HG02678 (cell line): ENCODE measurements around the gene DNAJA4.

Source experiments
- ATAC-seq: cut with Tn5 transposase; IDR thresholded peaks from one replicate; pipeline ENCODE4 v1.9.1; 2021; ENCODE audit warnings: mild to moderate bottlenecking, moderate library complexity; ENCODE audit not compliant: unreplicated experiment

DNAJA4 gene

DNA sequence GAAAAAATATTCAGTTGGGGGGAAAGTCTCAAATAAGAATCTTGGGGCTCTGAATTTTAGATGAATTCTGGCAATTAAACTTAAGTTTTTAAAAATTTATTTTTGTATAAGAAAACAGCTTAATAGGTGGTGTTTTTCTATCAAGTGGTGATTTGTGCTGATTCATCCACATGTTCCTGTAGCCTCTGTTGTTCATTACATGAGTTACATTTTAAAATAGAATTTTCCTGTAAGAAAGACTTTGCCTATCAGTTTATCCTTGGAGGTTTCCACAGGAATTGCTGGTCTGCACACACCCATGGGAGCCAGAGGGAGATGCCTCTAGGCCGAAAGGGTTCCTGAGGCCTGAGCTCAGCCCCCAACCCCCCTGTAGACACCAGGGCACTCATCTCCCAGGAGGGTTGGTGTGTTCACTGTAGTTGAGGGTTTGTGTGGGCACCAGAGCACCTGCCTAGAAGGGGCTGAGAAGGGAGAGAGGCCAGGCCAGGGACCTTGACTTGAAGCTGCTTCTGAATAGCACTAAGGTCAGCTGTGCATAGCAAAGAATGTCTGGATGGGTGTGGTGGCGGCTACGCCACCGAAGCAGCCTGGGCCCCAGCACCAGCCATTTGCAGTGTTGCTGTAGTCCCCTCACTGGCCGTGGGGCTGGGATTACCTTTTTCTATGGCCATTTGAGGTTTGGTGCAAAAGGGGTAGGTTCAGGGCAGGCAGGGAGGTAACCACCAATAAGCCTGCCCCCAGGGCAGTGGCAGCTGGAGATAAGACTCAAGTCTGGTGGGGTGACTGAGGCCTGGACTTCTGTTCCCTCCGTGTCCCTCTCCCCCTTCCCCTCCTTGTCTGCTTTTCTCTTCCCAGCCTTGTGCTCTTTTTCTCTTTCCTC, 11.9 kb downstream of the DNAJA4 start:
- no peak for ATAC-seq

DNA sequence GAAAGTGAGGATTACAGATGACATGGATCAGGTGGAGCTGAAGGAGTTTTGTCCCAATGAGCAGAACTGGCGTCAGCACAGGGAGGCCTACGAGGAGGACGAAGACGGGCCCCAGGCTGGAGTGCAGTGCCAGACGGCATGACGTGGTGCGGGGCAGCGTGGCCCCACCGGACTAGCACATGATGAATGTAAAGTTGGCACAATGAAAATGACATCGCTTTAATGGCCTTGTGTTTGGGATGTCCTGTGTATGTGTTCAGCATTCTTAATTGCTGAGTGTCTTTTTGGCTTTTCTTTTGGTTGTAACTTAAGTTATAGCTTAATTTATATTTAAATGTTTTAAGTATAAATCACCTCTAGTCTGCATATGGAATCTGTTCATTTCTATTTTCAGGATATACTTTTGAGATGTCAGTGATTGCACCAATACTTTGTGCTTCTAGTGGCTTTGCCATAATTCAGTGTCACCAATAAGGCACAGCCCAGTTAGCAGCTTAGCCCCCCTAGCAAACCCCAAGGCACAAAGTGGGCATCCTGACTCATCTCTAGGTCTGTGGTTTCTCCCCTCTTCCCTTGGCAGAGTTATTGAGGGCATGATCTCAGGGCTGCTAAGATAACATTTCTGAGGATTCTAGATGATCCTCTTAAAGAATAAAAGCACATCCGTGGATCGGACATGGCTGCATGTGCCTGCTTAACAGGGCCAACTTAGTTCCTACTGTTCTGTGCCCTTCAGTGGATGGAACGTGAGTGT, 16.1 kb downstream of the DNAJA4 start:
- ATAC-seq, result no peak

GRCh38 chr15:78282324-78282723, 18.0 kb downstream of the DNAJA4 start:
- no peak for ATAC-seq

DNA sequence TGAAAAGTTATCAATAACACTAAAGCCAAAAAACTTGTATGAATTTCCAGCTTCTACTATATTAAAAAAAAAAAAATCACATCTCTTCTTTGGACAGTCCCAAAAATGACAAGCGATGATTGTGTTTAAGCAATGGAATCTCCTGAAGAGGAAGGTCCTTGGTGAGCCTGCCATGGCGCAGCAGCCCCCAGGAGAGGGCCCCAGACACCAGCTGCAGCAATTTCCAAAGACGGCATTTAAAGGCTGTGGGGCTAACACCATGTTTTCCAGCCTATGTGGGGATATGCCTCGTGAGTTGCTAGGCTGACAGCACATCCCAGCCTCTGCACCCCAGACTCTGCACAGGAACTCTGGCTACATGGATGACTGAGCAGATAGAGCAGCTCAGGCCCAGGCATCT, 20.4 kb downstream of the DNAJA4 start:
- ATAC-seq, result no peak

GRCh38 chr15:78290222-78290621, 25.9 kb downstream of the DNAJA4 start:
- no peak for ATAC-seq

GRCh38 chr15:78291052-78291451, 26.7 kb downstream of the DNAJA4 start:
- no peak for ATAC-seq

- ATAC-seq, result no peak
Measured at GRCh38 chr15:78291698-78292097, 27.3 kb downstream of the DNAJA4 start.

DNA sequence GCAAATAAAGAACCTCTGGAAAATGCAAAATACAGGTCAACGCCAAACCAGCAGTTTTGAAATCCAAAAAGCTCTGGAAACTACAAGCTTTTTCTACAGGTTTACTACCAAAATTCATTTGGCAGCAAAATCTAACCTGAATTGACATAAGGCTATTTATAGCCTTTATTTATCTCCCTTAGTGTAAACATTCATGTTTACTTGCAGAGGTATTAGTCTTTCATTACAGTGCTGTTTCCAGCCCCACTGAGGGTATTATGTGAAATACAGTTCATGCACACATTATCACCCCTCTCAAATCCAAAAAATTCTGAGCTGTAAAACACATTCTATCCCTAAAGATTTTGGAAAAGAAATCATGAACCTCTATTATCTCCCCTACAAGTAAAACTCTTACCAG, 27.9 kb downstream of the DNAJA4 start:
- ATAC-seq, result no peak

DNA sequence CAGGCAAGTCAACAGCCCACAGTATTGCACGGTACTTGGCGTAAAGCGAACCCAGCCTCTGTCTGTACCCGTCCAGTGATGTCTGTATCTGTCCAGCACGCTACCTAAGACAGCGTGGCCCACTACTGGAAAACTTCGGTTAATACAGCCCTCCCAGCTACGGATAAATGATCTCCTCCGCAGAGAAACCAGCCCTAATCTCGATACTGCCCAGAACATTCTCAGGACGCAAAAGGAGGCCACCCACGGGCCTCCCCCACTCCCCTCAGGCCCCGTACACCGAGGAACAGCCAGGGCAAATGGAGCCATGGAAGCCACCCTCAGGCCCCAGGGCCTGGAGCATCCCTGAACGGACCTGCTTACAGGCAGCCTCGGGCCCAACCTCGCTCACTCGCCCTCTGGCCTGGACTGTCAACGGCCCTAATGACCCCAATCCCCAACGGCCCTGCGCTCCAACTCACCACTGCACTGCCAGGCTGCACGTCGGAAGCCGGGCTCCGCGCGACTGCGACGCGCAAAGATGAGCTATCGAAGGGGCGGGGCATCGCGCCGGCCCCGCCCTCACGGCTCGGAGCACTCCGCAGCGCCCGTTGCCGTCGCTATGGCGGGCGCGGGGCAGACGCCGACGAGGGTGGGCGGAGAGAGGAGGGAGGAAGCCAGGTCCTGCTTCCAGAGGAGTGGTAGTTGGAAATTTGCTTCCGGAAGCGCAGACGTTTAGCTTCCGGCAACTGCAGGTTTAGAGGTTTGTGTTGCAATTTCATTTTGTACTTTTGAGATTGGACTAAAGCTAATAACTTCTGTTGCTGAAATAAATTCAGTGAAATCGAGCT, 35.0 kb downstream of the DNAJA4 start, which contains the start of gene SKIC8:
Gene SKIC8, minus strand, starts transcription at position 509 of the 830 bp plus-strand sequence. CDS start 3,923 bp downstream, outside the sequence.
- peak; percentile 91 for ATAC-seq

GRCh38 chr15:78301326-78301725, 37.0 kb downstream of the DNAJA4 start:
- ATAC-seq, result no peak

- no peak for ATAC-seq
Measured at GRCh38 chr15:78301828-78302227, 37.5 kb downstream of the DNAJA4 start.

DNA sequence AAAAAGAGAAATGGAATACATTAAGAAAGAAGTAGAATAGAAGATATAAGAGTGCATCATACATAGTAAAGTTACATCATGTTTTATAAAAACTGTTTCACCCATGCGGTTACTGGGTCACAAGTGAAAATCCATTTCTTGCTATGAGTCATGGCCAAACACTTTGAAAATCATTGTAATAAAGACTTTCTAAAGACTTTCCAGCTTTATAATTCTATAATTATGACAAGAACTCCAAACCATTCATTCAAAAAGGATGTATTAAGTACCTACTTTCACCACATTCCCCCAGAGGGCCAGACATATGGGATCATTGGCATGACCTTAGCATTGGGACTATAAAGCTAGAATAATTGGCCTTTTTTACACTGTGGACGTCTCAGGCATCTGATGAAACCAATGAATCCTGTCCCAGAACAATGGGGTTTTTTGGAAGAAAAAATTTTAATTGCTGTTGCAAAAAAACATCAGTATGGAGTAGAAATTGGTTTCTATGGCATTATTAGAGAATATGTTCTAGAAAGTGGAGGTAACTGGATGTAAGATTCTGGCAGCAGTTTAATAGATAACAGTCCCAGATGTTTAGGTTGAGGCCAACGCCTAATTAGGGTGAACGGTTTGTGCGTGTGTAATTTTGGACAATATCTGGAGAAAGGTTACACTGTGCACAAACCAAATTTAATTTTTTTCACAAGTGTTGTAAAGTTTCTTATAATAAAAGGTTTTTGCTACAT, 38.4 kb downstream of the DNAJA4 start:
- no peak for ATAC-seq

DNA sequence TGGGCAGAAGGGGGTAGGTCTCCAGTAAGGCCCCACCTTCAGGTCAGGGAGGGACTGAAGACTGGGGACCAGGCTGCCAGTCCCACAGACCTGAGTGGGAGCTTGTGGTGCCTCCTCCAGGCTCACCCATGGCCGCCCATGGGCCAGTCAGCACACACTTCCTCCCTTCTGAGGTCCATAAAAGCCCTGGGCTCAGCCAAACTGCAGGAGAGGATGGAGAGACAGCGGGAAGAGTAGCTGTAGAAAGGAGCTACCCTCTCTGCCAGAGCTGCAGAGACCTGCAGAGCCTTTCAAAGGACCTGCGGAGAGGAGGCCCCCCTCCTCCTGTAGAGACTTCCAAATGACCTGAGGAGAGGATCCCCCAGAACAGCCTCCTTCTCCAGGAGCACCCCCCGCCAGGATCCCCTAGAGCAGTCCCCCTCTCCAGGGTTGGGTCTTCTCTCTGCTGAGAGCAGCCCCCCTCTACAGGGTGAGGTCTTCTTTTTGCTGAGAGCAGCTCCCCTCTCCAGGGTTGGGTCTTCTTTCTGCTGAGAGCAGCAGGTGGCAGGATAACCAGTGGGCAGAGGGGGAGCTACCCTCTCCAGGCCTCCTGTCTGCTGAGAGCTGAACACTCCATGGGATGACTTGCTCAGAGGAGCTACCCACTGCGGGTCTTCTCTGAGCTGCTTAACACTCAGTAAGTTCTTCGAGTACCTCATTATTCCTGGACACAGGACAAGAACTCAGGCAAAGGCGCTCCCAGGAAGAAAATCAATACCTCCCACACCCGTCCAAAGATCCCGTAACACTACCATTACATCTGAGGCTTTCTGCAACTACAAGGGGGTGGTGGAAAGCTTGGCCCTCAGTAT, 40.1 kb downstream of the DNAJA4 start:
- no peak for ATAC-seq

DNA sequence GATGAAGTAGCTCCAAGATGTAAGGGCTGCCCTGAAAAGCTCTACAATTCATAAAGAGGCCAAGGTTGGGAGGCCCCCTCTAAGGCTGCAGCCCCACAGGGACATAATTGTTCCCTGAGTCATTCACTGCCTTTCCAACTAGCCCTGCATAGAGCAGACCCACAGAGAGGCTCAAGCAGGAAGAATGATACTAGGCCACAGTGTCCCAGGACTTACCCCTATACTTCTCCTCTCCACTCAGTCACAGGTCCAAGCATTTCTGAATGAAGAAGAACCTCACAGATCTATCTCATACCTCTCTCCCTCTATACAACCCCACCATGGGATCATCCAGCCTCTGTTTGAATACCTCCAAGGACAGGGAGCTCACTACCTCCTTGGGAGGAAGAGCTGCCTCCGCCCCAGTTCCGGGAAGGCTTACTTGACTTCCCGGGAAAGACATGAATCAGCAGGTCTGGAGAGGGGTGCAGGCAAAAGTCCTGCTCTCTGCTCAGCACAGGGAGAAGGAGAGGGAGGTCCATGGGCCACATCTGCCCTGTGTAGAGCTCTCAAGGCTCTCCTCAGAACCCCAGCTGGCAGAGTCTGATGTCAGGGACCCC, 41.9 kb downstream of the DNAJA4 start:
- no peak for ATAC-seq

- no peak for ATAC-seq
Measured at GRCh38 chr15:78307976-78308375, 43.6 kb downstream of the DNAJA4 start.

DNA sequence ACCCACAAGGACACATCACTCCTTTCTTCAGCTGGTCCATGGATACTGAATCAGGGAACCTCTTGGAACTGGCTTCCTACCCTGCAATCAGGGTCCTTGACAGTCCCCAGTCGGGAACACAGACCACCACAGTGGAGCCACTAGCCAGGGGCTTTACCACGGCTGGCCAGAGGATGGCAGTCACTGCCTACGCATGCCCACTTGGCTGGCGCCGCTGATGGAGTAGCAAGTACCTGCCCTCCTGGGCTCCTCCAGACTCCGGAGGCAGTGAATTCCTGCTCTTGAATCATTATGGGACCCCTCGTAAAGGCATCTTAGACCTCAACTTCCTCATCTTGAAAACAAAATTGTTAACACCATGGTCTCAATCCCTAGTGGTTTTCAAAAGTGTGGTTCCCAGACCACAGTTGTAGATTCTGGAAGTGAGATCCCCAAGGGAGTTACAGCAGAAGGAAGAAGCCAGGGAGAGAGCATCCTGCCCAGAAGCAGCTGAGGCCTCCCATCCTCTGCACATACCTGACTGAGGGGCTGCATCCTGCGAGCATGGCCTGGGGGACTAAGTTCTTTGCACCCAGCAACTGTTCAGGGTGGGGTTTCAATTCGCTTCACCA, 44.2 kb downstream of the DNAJA4 start:
- no peak for ATAC-seq

DNA sequence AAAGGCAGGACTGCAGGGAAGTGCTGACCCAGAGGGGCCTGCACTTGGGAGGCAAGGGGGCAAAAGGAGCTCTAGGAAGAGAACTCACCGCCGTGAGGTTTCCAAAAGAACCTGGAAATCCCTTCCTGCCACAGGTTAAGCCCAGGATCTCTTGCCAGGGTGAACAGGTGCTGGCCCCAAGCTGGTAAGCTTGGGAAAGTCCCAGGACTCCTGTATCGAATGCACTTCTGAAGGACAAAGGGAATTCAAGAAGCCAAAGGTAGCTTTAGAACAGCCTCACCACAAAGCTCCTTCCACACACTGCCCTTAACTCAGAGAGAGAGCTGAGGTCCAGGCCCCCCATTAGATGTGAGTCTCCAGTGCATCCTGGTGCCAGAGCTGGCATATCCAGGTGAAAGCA, 46.9 kb downstream of the DNAJA4 start:
- no peak for ATAC-seq

DNA sequence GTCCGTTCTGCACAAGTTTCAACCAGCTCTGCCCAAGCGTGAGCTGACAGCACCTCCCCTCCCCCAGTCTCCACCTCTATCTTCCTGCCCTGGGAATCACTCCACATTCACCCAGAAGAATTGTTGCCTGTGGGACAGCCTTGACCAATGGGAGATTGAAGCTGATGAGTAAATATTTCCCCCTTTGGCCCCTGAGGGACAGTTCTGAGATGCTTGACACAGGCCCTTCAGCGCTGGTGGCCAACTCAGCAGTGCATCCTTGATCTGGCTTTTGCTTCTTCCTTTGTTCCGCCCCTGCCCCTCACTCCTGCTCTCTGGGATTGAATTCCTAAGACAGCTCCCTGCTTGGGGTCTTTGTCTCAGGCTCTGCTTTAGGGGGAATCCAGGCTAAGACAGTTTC, 48.2 kb downstream of the DNAJA4 start:
- no peak for ATAC-seq

GRCh38 chr15:78312957-78313356, 48.6 kb downstream of the DNAJA4 start:
- no peak for ATAC-seq
